GDM1 (cell line): ENCODE results near the gene KMT5B.

Source experiments
- DNase-seq: peaks from one replicate; lab custom pipeline; 2025; lab: John Stamatoyannopoulos, UW

KMT5B gene

GRCh38 chr11:68179847-68180246 lies 33.2 kb downstream of the KMT5B start:
- no peak for DNase-seq

DNA sequence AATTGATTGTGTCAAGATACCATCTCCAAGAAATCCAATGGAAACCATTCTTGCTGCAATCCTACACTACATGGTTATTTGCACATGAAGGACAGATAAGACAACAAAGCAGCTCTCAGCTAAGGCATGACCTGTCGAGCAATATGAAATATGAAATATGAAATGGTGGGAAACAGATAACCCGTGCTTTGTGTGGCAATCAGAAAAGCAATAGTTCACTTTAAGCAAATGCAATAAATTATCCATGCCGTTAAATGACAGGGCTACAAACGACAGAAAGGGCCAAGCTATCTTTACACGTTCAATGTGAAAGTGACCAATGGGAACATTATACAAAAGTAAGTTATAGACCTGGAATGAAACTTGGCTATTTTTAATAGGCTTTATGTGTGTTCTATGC lies 35.2 kb downstream of the KMT5B start:
- no peak for DNase-seq

DNA sequence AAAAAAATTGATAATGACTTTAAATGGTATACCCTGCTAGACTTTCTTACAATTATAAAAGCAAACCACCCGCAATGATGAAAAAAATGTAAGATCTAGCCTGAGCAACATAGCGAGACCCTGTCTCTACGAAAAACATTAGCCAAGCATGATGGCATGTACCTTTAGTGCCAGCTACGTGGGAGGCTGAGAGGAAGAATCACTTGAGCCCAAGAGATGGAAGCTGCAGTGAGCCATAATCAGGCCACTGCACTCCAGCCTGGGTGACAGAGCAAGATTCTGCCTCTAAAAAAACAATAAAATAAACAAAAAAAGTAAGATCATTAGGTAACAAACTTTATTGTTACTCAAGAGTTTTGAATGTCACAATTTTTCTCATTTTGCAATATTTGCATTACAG lies 39.2 kb downstream of the KMT5B start:
- no peak for DNase-seq

GRCh38 chr11:68169442-68169841 lies 43.7 kb downstream of the KMT5B start:
- DNase-seq = no peak

GRCh38 chr11:68168694-68169093 lies 44.4 kb downstream of the KMT5B start:
- no peak for DNase-seq

DNA sequence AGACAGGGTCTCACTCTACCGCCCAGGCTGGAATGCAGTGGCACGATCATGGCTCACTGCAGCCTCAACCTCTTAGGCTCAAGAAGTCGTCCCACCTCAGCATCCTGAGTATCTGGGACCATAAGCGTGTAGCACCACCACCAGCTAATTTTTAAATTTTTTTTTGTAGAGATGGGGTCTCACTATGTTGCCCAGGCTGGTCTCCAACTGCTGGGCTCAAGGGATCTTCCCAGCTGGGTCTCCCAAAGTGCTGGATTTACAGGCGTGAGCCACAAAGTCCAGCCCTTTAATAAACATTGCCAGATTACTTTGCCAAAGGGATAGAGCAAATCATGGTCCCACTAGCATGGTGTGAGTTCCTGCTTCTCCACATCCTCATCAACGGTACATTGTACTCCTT lies 45.6 kb downstream of the KMT5B start:
- no peak for DNase-seq

DNA sequence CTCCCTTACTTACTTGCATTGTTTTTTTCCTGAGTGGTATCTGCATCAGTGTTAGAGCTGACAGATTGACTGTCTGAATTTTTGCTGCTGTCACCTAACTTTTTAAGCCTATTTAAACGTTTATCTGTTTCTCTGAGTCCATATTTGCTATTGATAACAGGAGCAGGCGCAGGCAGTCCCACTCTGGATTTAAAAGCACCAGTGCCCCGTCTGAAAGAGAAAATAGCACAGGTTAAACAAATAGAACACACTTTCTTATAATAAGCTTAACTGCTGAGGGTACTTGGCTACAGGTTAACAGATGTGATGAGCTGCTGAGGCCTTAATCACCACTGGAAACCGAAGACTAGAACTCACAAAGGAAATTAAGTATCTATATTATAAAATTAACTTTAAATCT lies 46.1 kb downstream of the KMT5B start:
- DNase-seq = no peak

GRCh38 chr11:68165601-68166000 lies 47.5 kb downstream of the KMT5B start:
- no peak for DNase-seq

GRCh38 chr11:68164437-68164836 lies 48.7 kb downstream of the KMT5B start:
- no peak for DNase-seq

DNA sequence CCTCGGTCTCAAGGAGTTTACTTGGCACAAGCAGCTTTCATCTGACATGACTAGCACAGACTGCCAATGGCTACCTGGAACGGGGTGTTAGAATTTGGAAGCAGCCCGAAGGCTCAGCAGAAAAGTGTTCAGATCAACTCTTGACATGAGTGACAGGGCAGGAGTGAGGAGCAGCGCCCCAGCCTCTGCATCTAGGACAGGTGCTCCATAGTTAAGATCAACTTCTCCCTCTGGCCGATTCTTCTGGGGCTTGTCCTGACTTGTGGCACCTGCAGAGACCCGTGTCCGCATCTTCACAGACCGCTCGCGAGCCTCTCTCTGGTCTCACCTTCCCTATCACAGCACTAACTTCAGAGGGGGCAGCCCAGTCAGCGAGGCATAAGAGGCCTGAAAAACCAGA lies 49.4 kb downstream of the KMT5B start:
- no peak for DNase-seq

DNA sequence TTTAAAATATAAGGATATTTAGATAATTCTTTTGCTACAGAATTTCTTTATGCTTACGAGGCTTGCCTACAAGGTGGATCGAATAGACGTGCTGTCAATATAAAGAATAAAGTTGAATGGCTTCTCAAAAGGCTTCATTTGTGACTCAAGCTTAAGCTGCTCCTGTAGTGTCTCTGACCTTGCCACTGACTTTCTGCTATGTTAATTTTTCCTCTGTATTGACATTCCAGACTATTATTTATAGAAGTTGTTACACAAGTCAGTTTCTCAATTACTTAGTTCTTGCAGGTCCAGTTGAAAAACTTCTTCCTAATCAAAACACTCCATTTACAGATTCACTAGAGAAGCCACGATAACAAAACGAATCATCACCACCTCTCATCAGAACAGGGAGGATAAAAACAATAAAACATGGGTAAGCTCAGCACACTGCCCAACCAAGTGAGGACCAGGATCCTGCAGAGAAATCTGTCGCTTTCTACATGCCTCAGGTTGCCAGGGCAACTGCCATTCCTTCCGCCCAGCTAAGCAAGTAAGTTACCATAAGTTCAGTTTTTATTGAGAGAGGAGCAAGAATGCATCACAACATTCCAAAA lies 52.9 kb downstream of the KMT5B start:
- DNase-seq = no peak

DNA sequence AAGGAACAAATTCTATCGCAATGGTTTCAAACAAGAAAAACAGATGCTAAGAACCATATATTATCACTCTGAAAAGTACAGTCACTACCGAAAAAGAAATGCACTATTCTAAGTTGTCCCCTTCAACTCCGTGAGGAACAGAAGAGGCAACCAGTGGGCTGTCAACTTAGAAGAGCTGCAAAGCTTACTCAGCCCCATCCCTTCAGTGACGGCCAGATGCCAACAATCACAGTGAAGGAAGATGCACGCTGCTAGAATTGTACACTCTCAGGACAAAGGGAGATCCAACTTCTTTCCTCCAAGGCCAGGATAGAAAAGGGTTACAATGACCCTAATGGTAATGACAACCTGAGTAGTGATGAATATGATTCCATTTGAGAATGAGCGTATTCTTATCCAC lies 53.4 kb downstream of the KMT5B start:
- DNase-seq = no peak

- DNase-seq = no peak
Measured at GRCh38 chr11:68159161-68159560, 53.9 kb downstream of the KMT5B start.

GRCh38 chr11:68158580-68158979 lies 54.5 kb downstream of the KMT5B start:
- no peak for DNase-seq

GRCh38 chr11:68153742-68154141 lies 59.4 kb downstream of the KMT5B start:
- DNase-seq = no peak

- DNase-seq = no peak
Measured at GRCh38 chr11:68150037-68150436, 63.1 kb downstream of the KMT5B start.

DNA sequence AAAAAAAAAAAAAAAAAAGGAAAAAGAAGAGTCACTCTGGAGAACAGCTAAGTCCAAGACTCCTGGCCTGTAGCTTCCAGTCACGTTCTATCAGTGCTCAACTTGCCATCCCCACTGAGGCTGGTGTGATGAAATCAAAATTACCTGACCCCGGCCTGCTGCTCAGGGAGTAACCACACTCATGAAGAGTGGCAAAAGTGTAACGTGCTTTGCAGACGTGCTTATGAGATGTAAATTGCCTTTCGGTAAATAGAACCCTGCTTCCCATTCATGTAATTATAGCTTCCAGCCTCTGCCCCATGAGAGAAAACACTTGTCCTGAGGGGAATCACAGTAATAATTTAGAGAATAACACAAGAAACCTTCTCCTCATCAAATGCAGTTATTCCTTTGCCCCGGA lies 63.7 kb downstream of the KMT5B start:
- no peak for DNase-seq

DNA sequence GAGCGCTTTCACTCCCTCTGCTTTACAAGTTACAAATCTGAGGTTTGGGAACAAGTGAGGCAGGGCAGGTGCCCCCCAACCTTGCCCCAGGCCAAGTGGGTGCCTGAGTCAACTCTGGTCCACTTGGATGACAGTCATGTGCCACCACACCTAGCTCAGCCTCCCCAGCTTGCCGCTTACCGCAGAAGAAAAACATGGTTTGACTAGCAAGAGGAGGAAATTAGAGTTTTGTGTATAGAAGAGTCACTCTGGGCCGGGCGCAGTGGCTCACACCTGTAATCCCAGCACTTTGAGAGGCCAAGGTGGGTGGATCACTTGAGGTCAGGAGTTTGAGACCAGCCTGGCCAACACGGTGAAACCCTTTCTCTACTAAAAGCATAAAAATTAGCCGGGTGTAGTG lies 64.2 kb downstream of the KMT5B start:
- DNase-seq = no peak

- no peak for DNase-seq
Measured at GRCh38 chr11:68148071-68148805, 64.9 kb downstream of the KMT5B start.

GRCh38 chr11:68146704-68147474 lies 66.2 kb downstream of the KMT5B start:
- no peak for DNase-seq

DNA sequence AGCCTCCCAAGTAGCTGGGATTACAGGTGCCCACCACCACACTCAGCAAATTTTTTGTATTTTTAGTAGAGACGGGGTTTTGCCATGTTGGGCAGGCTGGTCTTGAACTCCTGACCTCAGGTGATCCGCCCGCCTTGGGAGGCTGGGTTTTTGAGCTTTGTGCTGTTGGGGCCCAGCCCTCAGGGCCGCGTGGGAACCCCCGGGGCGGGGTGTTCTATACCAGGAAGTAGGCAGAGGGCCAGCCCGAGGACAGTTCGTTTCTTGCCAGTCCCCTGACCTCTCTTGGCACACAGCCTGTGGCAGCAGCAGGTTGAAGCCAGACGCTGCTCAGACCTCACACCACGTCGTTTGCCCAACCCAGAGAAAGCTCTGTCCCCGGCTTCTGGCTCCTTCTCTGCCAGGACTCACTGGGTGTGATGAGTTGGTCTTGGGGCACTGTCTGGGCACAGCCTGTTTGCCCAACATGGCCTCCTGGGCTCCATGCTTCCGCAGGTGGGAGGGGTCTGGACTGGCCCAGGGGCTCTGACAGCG lies 67.0 kb downstream of the KMT5B start:
- no peak for DNase-seq

- no peak for DNase-seq
Measured at GRCh38 chr11:68145120-68145866, 67.8 kb downstream of the KMT5B start.
